HCT116 (cell line): Measurements from ENCODE around the gene SYNPO.

Experiments
- CEBPB ChIP-seq: IDR thresholded peaks from 2 replicates; pipeline ENCODE4 v1.6.1; 2012; ENCODE audit warnings: low read depth
- EZH2 ChIP-seq: fragments of 200-600 bp; sonication (generic); IDR thresholded peaks from 2 replicates; pipeline ENCODE4 v1.6.1; 2017; ENCODE audit warnings: antibody characterized with exemption, mixed run types
- POLR2A ChIP-seq: IDR thresholded peaks from 2 replicates; pipeline ENCODE4 v1.7.0; 2011; ENCODE audit warnings: borderline replicate concordance; ENCODE audit not compliant: insufficient read depth, insufficient read length; ENCODE audit errors: extremely low read depth
- POLR2AphosphoS5 ChIP-seq: IDR thresholded peaks from 2 replicates; pipeline ENCODE4 v1.6.1; 2011; ENCODE audit warnings: mild to moderate bottlenecking, low read depth, low read length, moderate library complexity
- RAD21 ChIP-seq: IDR thresholded peaks from 2 replicates; pipeline ENCODE4 v1.6.1; 2012; ENCODE audit warnings: low read depth, mild to moderate bottlenecking
- SP1 ChIP-seq: IDR thresholded peaks from 2 replicates; pipeline ENCODE4 v1.6.1; 2012; ENCODE audit warnings: low read depth
- TCF7L2 ChIP-seq: IDR thresholded peaks from 2 replicates; pipeline ENCODE4 v1.7.0; 2011; ENCODE audit warnings: borderline replicate concordance, inconsistent platforms; ENCODE audit not compliant: insufficient read depth, insufficient read length; ENCODE audit errors: extremely low read depth
- YY1 ChIP-seq: IDR thresholded peaks from 2 replicates; pipeline ENCODE4 v1.6.1; 2011; ENCODE audit warnings: low read length, low read depth, moderate library complexity, mild to moderate bottlenecking; ENCODE audit not compliant: insufficient replicate concordance; ENCODE audit errors: extremely low read depth
- ZFX ChIP-seq: fragments of 450-650 bp; IDR thresholded peaks from 2 replicates; pipeline ENCODE4 v1.6.1; 2017
- TF ChIP-seq, protein P1 (sequence below), 3 experiments: fragments of 200-600 bp in 1 of 3; sonication (generic) in 1 of 3; IDR thresholded peaks in 2 of 3; conservative IDR thresholded peaks in 1 of 3; 2 replicates each; pipeline ENCODE4 v1.5.1; 2012 to 2017; ENCODE audit warnings: low read depth in 2 of 3, low read length in 2 of 3, antibody characterized with exemption in 1 of 3, borderline replicate concordance in 1 of 3, control low read depth in 1 of 3, mild to moderate bottlenecking in 1 of 3, mixed read lengths in 1 of 3, mixed run types in 1 of 3, moderate library complexity in 1 of 3; ENCODE audit not compliant: insufficient read depth in 1 of 3

DNA sequence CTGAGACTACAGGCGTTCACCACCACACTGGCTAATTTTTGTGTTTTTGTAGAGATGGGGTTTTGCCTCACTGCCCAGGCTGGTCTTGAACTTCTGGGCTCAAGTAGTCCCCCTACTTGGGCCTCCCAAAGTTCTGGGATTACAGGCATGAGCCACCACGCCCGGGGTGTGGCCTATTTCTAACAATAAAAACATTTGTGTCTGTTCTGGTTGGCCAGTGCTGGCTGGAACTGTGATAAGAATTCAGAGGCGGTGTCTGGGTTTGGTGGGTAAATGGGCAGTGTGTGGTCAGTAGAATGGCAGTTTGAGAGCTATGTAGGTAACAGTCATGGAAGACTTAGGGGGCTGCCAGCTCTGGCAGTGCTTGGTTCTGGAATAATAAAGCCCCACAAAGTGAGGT, 46.9 kb upstream of the SYNPO start:
- TF ChIP-seq, protein P1, sequence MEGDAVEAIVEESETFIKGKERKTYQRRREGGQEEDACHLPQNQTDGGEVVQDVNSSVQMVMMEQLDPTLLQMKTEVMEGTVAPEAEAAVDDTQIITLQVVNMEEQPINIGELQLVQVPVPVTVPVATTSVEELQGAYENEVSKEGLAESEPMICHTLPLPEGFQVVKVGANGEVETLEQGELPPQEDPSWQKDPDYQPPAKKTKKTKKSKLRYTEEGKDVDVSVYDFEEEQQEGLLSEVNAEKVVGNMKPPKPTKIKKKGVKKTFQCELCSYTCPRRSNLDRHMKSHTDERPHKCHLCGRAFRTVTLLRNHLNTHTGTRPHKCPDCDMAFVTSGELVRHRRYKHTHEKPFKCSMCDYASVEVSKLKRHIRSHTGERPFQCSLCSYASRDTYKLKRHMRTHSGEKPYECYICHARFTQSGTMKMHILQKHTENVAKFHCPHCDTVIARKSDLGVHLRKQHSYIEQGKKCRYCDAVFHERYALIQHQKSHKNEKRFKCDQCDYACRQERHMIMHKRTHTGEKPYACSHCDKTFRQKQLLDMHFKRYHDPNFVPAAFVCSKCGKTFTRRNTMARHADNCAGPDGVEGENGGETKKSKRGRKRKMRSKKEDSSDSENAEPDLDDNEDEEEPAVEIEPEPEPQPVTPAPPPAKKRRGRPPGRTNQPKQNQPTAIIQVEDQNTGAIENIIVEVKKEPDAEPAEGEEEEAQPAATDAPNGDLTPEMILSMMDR (IDR thresholded peaks at IDR 0.05 in 2 of 3, conservative IDR thresholded peaks at IDR 0.05 in 1 of 3; ENCODE audit: borderline replicate concordance in 1 of 3, insufficient read depth in 1 of 3, low read depth in 2 of 3, low read length in 2 of 3), result no peak
- TF ChIP-seq RAD21 (no peak), EZH2 (no peak), POLR2A (no peak), CEBPB (no peak), POLR2AphosphoS5 (no peak), SP1 (no peak), ZFX (no peak), TCF7L2 (no peak), YY1 (no peak)
